ENCODE data around the gene TAS2R9.

DNA sequence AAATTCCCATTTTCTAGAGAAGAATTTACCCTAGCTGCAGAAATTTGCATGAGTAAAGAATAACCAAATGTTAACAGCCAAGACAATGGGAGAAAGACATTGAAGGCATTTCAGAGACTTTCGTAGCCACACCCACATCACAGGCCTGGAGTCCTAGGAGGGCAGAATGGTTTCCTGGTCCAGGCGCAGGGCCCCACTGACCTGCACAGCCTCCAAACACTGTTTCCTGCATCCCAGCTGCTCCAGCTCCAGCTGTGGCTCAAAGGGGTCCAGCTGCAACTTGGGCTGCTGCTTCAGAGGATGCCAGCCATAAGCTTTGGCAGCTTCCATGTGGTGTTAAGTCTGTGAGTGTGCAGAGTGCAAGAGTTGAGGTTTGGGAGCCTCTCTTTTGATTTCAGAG is 45.8 kb upstream of the TAS2R9 start:
- TF ChIP-seq, protein P1, sequence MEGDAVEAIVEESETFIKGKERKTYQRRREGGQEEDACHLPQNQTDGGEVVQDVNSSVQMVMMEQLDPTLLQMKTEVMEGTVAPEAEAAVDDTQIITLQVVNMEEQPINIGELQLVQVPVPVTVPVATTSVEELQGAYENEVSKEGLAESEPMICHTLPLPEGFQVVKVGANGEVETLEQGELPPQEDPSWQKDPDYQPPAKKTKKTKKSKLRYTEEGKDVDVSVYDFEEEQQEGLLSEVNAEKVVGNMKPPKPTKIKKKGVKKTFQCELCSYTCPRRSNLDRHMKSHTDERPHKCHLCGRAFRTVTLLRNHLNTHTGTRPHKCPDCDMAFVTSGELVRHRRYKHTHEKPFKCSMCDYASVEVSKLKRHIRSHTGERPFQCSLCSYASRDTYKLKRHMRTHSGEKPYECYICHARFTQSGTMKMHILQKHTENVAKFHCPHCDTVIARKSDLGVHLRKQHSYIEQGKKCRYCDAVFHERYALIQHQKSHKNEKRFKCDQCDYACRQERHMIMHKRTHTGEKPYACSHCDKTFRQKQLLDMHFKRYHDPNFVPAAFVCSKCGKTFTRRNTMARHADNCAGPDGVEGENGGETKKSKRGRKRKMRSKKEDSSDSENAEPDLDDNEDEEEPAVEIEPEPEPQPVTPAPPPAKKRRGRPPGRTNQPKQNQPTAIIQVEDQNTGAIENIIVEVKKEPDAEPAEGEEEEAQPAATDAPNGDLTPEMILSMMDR (IDR thresholded peaks at IDR 0.05 in 8 of 11, conservative IDR thresholded peaks at IDR 0.05 in 3 of 11), result no peak
- TF ChIP-seq POLR2A (IDR thresholded peaks at IDR 0.05), result no peak
- no peak for TF ChIP-seq POLR2AphosphoS5 (IDR thresholded peaks at IDR 0.05)
